Lung (tissue), 12 donors: ENCODE measurements around the gene ANLN. TPM values are rescaled to one million over a fixed set of nuclear protein-coding genes. Genes with fewer than 3 reads are reported as not detected.
"Not testable (repeated sequence)": the region's sequence is repeated elsewhere in the genome, so short reads cannot be mapped to it uniquely, and the experiment has no call there.

Experiments used
- ATAC-seq: fragments of 200-7000 bp; cut with Tn5 transposase; one replicate; pipeline ENCODE4 v1.9.1; 2020; ENCODE audit warnings: moderate number of reproducible peaks; ENCODE audit not compliant: insufficient read depth, low FRiP score
- DNase-seq, 3 donors: peaks; one replicate each; pipeline ENCODE4 v3.0.0-alpha.2; 2013 to 2017
- H3K27ac ChIP-seq, 2 donors: one replicate each; pipeline ENCODE4 v1.5.1; 2013; ENCODE audit warnings: mild to moderate bottlenecking in 2 of 2, moderate library complexity in 2 of 2, control low read depth in 1 of 2, inconsistent platforms in 1 of 2, low read depth in 1 of 2, low read length in 1 of 2
- H3K27me3 ChIP-seq, 3 donors: one replicate each; pipeline ENCODE4 v1.5.1; 2013; ENCODE audit warnings: low read length in 2 of 3; ENCODE audit not compliant: control insufficient read depth in 3 of 3, insufficient read depth in 3 of 3
- H3K36me3 ChIP-seq, 4 donors: one replicate each; pipeline ENCODE4 v1.5.1; 2013; ENCODE audit warnings: low read length in 4 of 4, mild to moderate bottlenecking in 1 of 4, moderate library complexity in 1 of 4; ENCODE audit not compliant: control insufficient read depth in 4 of 4, insufficient read depth in 4 of 4
- H3K4me1 ChIP-seq, 5 donors: one replicate each; pipeline ENCODE4 v1.5.1; 2013; ENCODE audit warnings: low read length in 5 of 5, mild to moderate bottlenecking in 2 of 5, moderate library complexity in 1 of 5; ENCODE audit not compliant: control insufficient read depth in 5 of 5, insufficient read depth in 5 of 5
- H3K4me3 ChIP-seq: one replicate; pipeline ENCODE4 v1.5.1; 2013; ENCODE audit warnings: mild to moderate bottlenecking, control low read depth, moderate library complexity
- H3K9ac ChIP-seq, 2 donors: one replicate each; pipeline ENCODE4 v1.5.1; 2013; ENCODE audit warnings: low read length in 2 of 2, control low read depth in 1 of 2; ENCODE audit not compliant: insufficient read depth in 1 of 2
- H3K9me3 ChIP-seq, 4 donors: one replicate each; pipeline ENCODE4 v1.5.1; 2013; ENCODE audit warnings: low read length in 3 of 4, mild to moderate bottlenecking in 1 of 4, moderate library complexity in 1 of 4; ENCODE audit not compliant: control insufficient read depth in 4 of 4, insufficient read depth in 3 of 4
- WGBS, 2 donors: extraction: QIAGEN DNeasy Blood & Tissue Kit; methylation state at CpG; one replicate each; pipeline ENCODE4 v1.1.7; 2013; 5-methylcytosine and 5-hydroxymethylcytosine counted together
- polyA plus RNA-seq, 2 donors: library from polyadenylated mRNA; stranded (reverse); fragments of 200-250 nt; gene quantifications; one replicate each; pipeline ENCODE4 v1.2.1, GENCODE V29; 2013
- total RNA-seq, 2 donors: library from RNA; depleted of rRNA in 1 of 2; stranded (reverse); fragments of >200 nt in 1 of 2; gene quantifications; one replicate each; pipeline ENCODE4 v1.2.1, GENCODE V29; 2014 to 2021
- TF ChIP-seq, protein P1 (sequence below): IDR thresholded peaks from 2 replicates; pipeline ENCODE4 v1.5.1; 2012; ENCODE audit warnings: mild to moderate bottlenecking; ENCODE audit errors: control extremely low read depth, extremely low read depth
- donor health status: control.
- donor health status: control.
- donor health status: Bipolar disorder and iron deficiency.
- donor health status: healthy.
- donor health status: DM: yes; HTN: yes; CAD: no.

Gene ANLN
- total and polyA plus RNA-seq, 4 donors = 1.4 to 13.8 (median 3.2) TPM

DNA sequence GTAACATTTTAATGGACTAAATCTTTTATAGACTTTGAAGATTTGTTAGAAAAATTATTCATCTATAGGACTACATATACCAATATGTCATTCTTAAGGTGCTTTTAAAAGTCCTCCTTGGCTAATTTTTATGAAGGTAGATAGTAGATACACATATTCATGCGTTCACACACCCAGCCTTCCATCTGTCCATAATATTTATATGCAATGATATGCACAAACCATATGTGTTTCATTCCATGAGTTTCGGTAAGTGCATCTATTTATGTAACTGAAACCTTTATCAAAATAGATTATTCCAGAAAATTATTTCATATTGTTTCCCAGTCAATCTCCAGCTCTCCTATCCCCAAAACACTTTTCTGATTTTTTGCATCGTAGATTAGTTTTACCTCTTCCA, 101.7 kb downstream of the ANLN start:
- TF ChIP-seq, protein P1, sequence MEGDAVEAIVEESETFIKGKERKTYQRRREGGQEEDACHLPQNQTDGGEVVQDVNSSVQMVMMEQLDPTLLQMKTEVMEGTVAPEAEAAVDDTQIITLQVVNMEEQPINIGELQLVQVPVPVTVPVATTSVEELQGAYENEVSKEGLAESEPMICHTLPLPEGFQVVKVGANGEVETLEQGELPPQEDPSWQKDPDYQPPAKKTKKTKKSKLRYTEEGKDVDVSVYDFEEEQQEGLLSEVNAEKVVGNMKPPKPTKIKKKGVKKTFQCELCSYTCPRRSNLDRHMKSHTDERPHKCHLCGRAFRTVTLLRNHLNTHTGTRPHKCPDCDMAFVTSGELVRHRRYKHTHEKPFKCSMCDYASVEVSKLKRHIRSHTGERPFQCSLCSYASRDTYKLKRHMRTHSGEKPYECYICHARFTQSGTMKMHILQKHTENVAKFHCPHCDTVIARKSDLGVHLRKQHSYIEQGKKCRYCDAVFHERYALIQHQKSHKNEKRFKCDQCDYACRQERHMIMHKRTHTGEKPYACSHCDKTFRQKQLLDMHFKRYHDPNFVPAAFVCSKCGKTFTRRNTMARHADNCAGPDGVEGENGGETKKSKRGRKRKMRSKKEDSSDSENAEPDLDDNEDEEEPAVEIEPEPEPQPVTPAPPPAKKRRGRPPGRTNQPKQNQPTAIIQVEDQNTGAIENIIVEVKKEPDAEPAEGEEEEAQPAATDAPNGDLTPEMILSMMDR = no peak
- Histone ChIP-seq H3K27ac (no peak overlapping the region), H3K9ac (no peak overlapping the region), H3K27me3 (no peaks in the 10 kb centered on the region), H3K4me1 (peaks cover 0 to 7% (median 0%) of the 10 kb centered on the region in 5 donors), H3K4me3 (no peak overlapping the region), H3K9me3 (no peaks in the 10 kb centered on the region), H3K36me3 (no peaks in the 10 kb centered on the region)
- no peak for ATAC-seq
- no peak for DNase-seq
- 89 to 97% methylated on average over 3 of the region's 3 CpGs for WGBS, 2 donors

DNA sequence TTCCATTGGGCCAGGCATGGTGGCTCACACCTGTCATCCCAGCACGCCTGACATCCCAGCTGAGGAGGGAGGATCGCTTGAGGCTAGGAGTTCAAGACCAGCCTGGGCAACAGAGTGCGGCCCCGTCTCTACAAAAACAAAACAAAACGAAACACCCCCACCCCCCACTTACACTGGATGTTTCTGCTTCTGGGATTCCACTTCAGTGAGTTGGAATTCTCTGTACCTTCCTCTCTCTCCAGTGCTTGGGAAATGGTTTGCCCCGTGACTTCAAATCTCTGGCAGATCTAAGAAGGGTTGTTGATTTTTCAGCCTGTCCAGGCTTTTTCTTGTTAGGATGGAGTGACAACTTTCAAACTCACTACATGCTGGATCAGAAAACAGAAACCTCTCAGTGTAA, 106.9 kb downstream of the ANLN start:
- DNase-seq = no peak
- WGBS, 2 donors = 89 to 97% methylated on average over 6 of the region's 6 CpGs

DNA sequence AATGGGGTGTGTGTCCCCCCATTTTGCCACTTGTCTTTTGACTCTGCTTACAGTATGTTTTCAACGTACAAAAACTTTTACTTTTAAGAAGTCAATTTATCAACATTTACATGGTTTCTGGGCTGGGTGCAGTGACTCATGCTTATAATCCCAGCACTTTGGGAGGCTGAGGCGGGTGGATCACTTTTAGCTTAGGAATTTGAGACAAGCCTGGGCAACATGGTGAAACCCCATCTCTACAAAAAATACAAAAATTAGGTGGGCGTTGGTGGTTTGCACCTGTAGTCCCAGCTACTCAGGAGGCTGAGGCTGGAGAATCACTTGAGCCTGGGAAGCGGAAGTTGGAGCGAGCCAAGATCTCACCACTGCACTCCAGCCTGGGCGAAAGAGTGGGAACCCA, 107.5 kb downstream of the ANLN start:
- not testable (repeated sequence) for H3K27ac ChIP-seq, H3K9me3 ChIP-seq, ATAC-seq, H3K36me3 ChIP-seq, H3K4me1 ChIP-seq, H3K27me3 ChIP-seq, DNase-seq, H3K4me3 ChIP-seq, H3K9ac ChIP-seq
- 85 to 96% methylated on average over 6 of the region's 6 CpGs for WGBS, 2 donors

More for the DNA sequence above, 106.9 kb downstream of the ANLN start:
- Histone ChIP-seq H3K4me3 (no peak overlapping the region), H3K36me3 (no peaks in the 10 kb centered on the region), H3K27ac (no peak overlapping the region), H3K9me3 (peaks cover 0 to 2% (median 0%) of the 10 kb centered on the region in 4 donors), H3K4me1 (no peaks in the 10 kb centered on the region), H3K9ac (no peak overlapping the region), H3K27me3 (no peaks in the 10 kb centered on the region)
- no peak for ATAC-seq
- TF ChIP-seq, protein P1 = no peak

DNA sequence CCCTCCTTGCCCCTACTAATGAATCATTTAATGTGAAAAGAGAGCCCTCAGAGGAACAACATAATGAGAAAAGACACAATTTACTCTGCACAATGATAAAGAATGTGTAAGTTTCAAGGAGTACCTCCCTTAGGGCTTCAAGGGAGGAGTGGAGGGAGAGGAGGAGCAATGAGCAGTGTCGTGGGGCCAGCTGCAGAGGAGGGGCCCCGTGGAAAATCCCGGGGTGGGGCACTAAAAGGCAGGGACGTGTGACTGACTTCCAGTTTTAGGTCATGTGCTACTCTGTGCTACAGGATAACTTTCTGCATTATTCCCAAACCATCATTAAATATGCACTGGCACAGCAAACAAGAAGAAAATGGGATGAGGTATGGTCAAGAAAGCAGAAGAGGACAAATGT, 108.1 kb downstream of the ANLN start:
- 47 to 54% methylated on average over 4 of the region's 4 CpGs for whole genome bisulfite sequencing, 2 donors
- no peak for DNase-seq
- no peak overlapping the region for H3K4me3 ChIP-seq
- H3K27ac ChIP-seq = no peak overlapping the region
- H3K36me3 ChIP-seq = no peaks in the 10 kb centered on the region
- H3K27me3 ChIP-seq = no peaks in the 10 kb centered on the region
- H3K9ac ChIP-seq = no peak overlapping the region
- peaks cover 0 to 2% (median 0%) of the 10 kb centered on the region in 4 donors for H3K9me3 ChIP-seq
- TF ChIP-seq, protein P1 = no peak
- no peaks in the 10 kb centered on the region for H3K4me1 ChIP-seq
- ATAC-seq = no peak

Other genes with a start within 250 kb of the ANLN start
- 10 to 100 TPM in 1 of 2 donors, 1 to 10 TPM in 1; 8.4 to 15.3 TPM for gene EEPD1, start 236.6 kb upstream of the ANLN start, total RNA-seq
- 1 to 10 TPM; 5.4 to 7.5 TPM for gene EEPD1, start 236.6 kb upstream of the ANLN start, polyA plus RNA-seq